ENCODE data around the gene TSPEAR. TPM values are rescaled to one million over a fixed set of nuclear protein-coding genes. Genes with fewer than 3 reads are reported as not detected.

Gene TSPEAR
- total and polyA plus RNA-seq, 2 donors (not counting 1 experiment from before 2014, with no cell fraction given), result not detected

DNA sequence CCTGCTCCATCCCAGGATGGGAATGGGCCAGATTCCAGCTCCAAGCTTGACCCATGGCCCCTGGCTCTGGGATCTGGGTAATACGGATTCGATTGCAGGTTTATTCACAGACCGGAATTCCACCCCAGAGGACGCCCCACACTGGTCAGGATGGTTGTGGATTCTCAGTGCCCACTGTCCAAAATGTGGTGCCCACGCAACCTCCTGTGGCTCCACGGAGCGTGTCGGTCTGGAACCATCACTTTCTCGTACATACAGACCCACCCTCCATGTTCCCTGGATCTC lies 203.0 kb downstream of the TSPEAR start:
- Mint-ChIP-seq H3K27me3 (peaks cover 10% of the 10 kb centered on the region), H3K4me1 (peaks cover 7% of the 10 kb centered on the region), H3K27ac (no peak overlapping the region), H3K9me3 (ENCODE audit: insufficient read depth) (no peaks in the 10 kb centered on the region), H3K4me3 (no peak overlapping the region)
- DNase-seq (no peak), ATAC-seq (ENCODE audit: low read depth) (no peak)
- peaks cover 0 to 9% (median 4%) of the 10 kb centered on the region in 4 experiments for H3K27me3 ChIP-seq (replicated peaks in 1 of 4; ENCODE audit: control extremely low read depth in 1 of 4, control insufficient read depth in 3 of 4, insufficient read depth in 4 of 4, low read length in 3 of 4)
- no peaks in the 10 kb centered on the region for H4K20me1 ChIP-seq (ENCODE audit: control insufficient read depth, insufficient read depth, low read length, poor library complexity, severe bottlenecking)
- H3K9me3 ChIP-seq (ENCODE audit: control extremely low read depth in 1 of 3, control insufficient read depth in 2 of 3, insufficient read depth in 1 of 3, low read length in 2 of 3), result peaks cover 0 to 3% (median 0%) of the 10 kb centered on the region in 3 donors
- no peak overlapping the region for H3K9ac ChIP-seq (ENCODE audit: low read length)
- 80% methylated on average over 9 of the region's 9 CpGs for WGBS (ENCODE audit: insufficient coverage)
- no peak overlapping the region for H2AFZ ChIP-seq (ENCODE audit: insufficient read depth, low read depth, low read length, poor library complexity, severe bottlenecking)
- peaks cover 14 to 23% of the 10 kb centered on the region in 2 donors for H3K4me1 ChIP-seq (ENCODE audit: control insufficient read depth in 2 of 2, insufficient read depth in 2 of 2, low read length in 2 of 2)
- ChIA-PET CTCF (interaction anchor here (3.6 kb wide), 1 partner anchor 285 kb away, joined by 37 read pairs; no protein-coding TSS in a partner anchor), POLR2A (no interaction called here)
- TF ChIP-seq, protein P1, sequence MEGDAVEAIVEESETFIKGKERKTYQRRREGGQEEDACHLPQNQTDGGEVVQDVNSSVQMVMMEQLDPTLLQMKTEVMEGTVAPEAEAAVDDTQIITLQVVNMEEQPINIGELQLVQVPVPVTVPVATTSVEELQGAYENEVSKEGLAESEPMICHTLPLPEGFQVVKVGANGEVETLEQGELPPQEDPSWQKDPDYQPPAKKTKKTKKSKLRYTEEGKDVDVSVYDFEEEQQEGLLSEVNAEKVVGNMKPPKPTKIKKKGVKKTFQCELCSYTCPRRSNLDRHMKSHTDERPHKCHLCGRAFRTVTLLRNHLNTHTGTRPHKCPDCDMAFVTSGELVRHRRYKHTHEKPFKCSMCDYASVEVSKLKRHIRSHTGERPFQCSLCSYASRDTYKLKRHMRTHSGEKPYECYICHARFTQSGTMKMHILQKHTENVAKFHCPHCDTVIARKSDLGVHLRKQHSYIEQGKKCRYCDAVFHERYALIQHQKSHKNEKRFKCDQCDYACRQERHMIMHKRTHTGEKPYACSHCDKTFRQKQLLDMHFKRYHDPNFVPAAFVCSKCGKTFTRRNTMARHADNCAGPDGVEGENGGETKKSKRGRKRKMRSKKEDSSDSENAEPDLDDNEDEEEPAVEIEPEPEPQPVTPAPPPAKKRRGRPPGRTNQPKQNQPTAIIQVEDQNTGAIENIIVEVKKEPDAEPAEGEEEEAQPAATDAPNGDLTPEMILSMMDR (IDR thresholded peaks at IDR 0.05), result no peak
- no peak for TF ChIP-seq EZH2 (IDR thresholded peaks at IDR 0.05; ENCODE audit: borderline replicate concordance, insufficient read depth, low read depth, low read length, poor library complexity, severe bottlenecking)
- H3K79me2 ChIP-seq (ENCODE audit: control insufficient read depth, insufficient read depth, low read length), result no peaks in the 10 kb centered on the region
- intact Hi-C loops (cut with micrococcal nuclease), result no loop called here
- no peak overlapping the region for H3K4me2 ChIP-seq (replicated peaks; ENCODE audit: low read depth, low read length, poor library complexity, severe bottlenecking)
- H3K36me3 ChIP-seq (replicated peaks in 1 of 2; ENCODE audit: control extremely low read depth in 1 of 2, control insufficient read depth in 1 of 2, extremely low read depth in 1 of 2, insufficient read depth in 2 of 2, low read length in 1 of 2), result no peaks in the 10 kb centered on the region
- H3K4me3 ChIP-seq (ENCODE audit: control extremely low read depth in 1 of 5, extremely low read depth in 1 of 5, insufficient read depth in 1 of 5, low read depth in 2 of 5, low read length in 4 of 5), result no peak overlapping the region
- H3K27ac ChIP-seq (ENCODE audit: low read length in 2 of 2), result no peak overlapping the region

DNA sequence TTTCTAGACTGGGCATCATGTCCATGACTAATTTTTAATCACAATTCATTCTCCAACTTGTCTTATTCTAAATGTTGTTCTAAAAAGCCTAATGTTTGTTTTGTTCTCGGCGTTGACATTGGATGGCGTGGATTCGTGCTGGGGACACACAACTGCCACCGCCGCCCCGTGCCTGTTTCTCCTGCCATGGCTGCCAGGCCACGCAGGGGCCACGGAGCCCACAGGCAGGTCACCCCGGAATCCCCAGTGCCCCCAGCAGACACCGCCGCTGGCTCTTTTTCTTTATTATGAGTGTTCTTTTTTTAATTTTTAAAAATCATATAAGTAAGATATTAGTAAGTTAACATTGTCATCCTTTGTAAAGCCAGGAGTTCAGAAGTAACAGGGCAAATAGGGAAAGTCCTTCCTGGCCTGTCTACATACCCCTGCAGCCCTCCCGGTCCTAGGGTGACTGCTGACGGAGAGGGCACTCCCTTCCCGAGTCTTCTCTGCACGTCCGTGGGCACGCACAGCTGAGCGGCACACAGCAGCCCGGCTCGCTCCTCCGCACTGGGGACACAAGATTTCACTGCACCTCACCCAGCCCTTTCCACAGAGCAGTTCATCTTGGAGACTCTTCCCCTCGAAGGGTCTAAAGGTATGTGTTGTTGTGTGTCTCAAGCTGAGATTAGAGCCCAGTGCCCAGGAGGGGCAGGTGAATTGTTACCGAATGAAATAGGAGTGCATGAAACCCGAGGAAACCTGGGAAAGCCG lies 203.5 kb downstream of the TSPEAR start:
- Histone ChIP-seq H3K27me3 (replicated peaks in 1 of 4; ENCODE audit: control extremely low read depth in 1 of 4, control insufficient read depth in 3 of 4, insufficient read depth in 4 of 4, low read length in 3 of 4) (peaks cover 0 to 9% (median 4%) of the 10 kb centered on the region in 4 experiments), H3K9ac (ENCODE audit: low read length) (no peak overlapping the region), H3K9me3 (ENCODE audit: control extremely low read depth in 1 of 3, control insufficient read depth in 2 of 3, insufficient read depth in 1 of 3, low read length in 2 of 3) (peaks cover 0 to 3% (median 0%) of the 10 kb centered on the region in 3 donors), H3K4me2 (replicated peaks; ENCODE audit: low read depth, low read length, poor library complexity, severe bottlenecking) (no peak overlapping the region), H3K79me2 (ENCODE audit: control insufficient read depth, insufficient read depth, low read length) (no peaks in the 10 kb centered on the region), H2AFZ (ENCODE audit: insufficient read depth, low read depth, low read length, poor library complexity, severe bottlenecking) (no peak overlapping the region), H3K36me3 (replicated peaks in 1 of 2; ENCODE audit: control extremely low read depth in 1 of 2, control insufficient read depth in 1 of 2, extremely low read depth in 1 of 2, insufficient read depth in 2 of 2, low read length in 1 of 2) (no peaks in the 10 kb centered on the region), H3K4me1 (ENCODE audit: control insufficient read depth in 2 of 2, insufficient read depth in 2 of 2, low read length in 2 of 2) (peaks cover 14 to 23% of the 10 kb centered on the region in 2 donors), H4K20me1 (ENCODE audit: control insufficient read depth, insufficient read depth, low read length, poor library complexity, severe bottlenecking) (no peaks in the 10 kb centered on the region), H3K27ac (ENCODE audit: low read length in 2 of 2) (no peak overlapping the region), H3K4me3 (ENCODE audit: control extremely low read depth in 1 of 5, extremely low read depth in 1 of 5, insufficient read depth in 1 of 5, low read depth in 2 of 5, low read length in 4 of 5) (no peak overlapping the region)
- ATAC-seq (ENCODE audit: low read depth) (no peak), DNase-seq (no peak)
- Mint-ChIP-seq H3K9me3 (ENCODE audit: insufficient read depth) (no peaks in the 10 kb centered on the region), H3K4me3 (no peak overlapping the region), H3K27ac (no peak overlapping the region), H3K27me3 (peaks cover 10% of the 10 kb centered on the region), H3K4me1 (peaks cover 7% of the 10 kb centered on the region)
- intact Hi-C loops (cut with micrococcal nuclease), result no loop called here
- no peak for TF ChIP-seq EZH2 (IDR thresholded peaks at IDR 0.05; ENCODE audit: borderline replicate concordance, insufficient read depth, low read depth, low read length, poor library complexity, severe bottlenecking)
- TF ChIP-seq, protein P1 (IDR thresholded peaks at IDR 0.05), result no peak
- WGBS (ENCODE audit: insufficient coverage), result 96% methylated on average over 15 of the region's 26 CpGs
- ChIA-PET CTCF (interaction anchor here (3.6 kb wide), 1 partner anchor 286 kb away, joined by 37 read pairs; no protein-coding TSS in a partner anchor), POLR2A (no interaction called here)

All from B cell (primary cell).